HEK293 (cell line): Measurements from ENCODE around the gene SLCO4A1.

Source experiments
- GLIS1 ChIP-seq: fragments of 450-650 bp; formaldehyde crosslinking; IDR thresholded peaks from 2 replicates; pipeline ENCODE4 v1.5.1; 2016; ENCODE audit warnings: missing biosample characterization, missing genetic modification characterization
- HOXC10 ChIP-seq: sonication (generic); formaldehyde crosslinking; IDR thresholded peaks from 2 replicates; pipeline ENCODE4 v1.8.1; 2023; ENCODE audit warnings: mild to moderate bottlenecking, missing genetic modification reagents
- KLF1 ChIP-seq: fragments of 450-650 bp; formaldehyde crosslinking; IDR thresholded peaks from 2 replicates; pipeline ENCODE4 v1.5.1; 2016; ENCODE audit warnings: missing biosample characterization, missing genetic modification characterization
- MYNN ChIP-seq: fragments of 450-650 bp; formaldehyde crosslinking; IDR thresholded peaks from 2 replicates; pipeline ENCODE4 v1.5.1; 2016; ENCODE audit warnings: missing biosample characterization, missing genetic modification characterization, borderline replicate concordance
- MZF1 ChIP-seq: fragments of 450-650 bp; formaldehyde crosslinking; IDR thresholded peaks from 2 replicates; pipeline ENCODE4 v1.5.1; 2017; ENCODE audit warnings: missing biosample characterization, missing genetic modification characterization, borderline replicate concordance
- PRDM1 ChIP-seq: fragments of 450-650 bp; formaldehyde crosslinking; IDR thresholded peaks from 2 replicates; pipeline ENCODE4; 2016; ENCODE audit warnings: missing biosample characterization, missing genetic modification characterization
- SCRT2 ChIP-seq: fragments of 450-650 bp; formaldehyde crosslinking; IDR thresholded peaks from 2 replicates; pipeline ENCODE4 v1.5.1; 2016; ENCODE audit warnings: missing biosample characterization, missing genetic modification characterization
- SETDB1 ChIP-seq: IDR thresholded peaks from one replicate; pipeline ENCODE4 v1.6.1; 2017; ENCODE audit warnings: mild to moderate bottlenecking, low read length, moderate library complexity, mixed read lengths; ENCODE audit not compliant: insufficient read length
- SP7 ChIP-seq: fragments of 450-650 bp; formaldehyde crosslinking; IDR thresholded peaks from 2 replicates; pipeline ENCODE4 v1.5.1; 2016; ENCODE audit warnings: missing biosample characterization, missing genetic modification characterization
- TRIM28 ChIP-seq: IDR thresholded peaks from 2 replicates; pipeline ENCODE4 v1.6.1; 2011; ENCODE audit warnings: low read length, control low read depth, borderline replicate concordance
- ZBTB20 ChIP-seq: fragments of 450-650 bp; formaldehyde crosslinking; IDR thresholded peaks from 2 replicates; pipeline ENCODE4 v1.5.1; 2016; ENCODE audit warnings: missing biosample characterization, missing genetic modification characterization
- ZBTB21 ChIP-seq: fragments of 450-650 bp; formaldehyde crosslinking; IDR thresholded peaks from 2 replicates; pipeline ENCODE4 v1.5.1; 2017; ENCODE audit warnings: missing biosample characterization, missing genetic modification characterization
- ZIC2 ChIP-seq: fragments of 450-650 bp; formaldehyde crosslinking; IDR thresholded peaks from 2 replicates; pipeline ENCODE4 v1.5.1; 2016; ENCODE audit warnings: missing biosample characterization, missing genetic modification characterization
- ZNF223 ChIP-seq: fragments of 450-650 bp; formaldehyde crosslinking; IDR thresholded peaks from 2 replicates; pipeline ENCODE4 v1.5.1; 2016; ENCODE audit warnings: missing biosample characterization, missing genetic modification characterization
- ZNF324 ChIP-seq: fragments of 450-650 bp; formaldehyde crosslinking; IDR thresholded peaks from 2 replicates; pipeline ENCODE4 v1.5.1; 2016; ENCODE audit warnings: missing biosample characterization, missing genetic modification characterization
- ZNF335 ChIP-seq: fragments of 450-650 bp; formaldehyde crosslinking; conservative IDR thresholded peaks from 2 replicates; pipeline ENCODE4 v1.5.1; 2016; ENCODE audit warnings: missing biosample characterization, missing genetic modification characterization
- ZNF510 ChIP-seq: fragments of 450-650 bp; formaldehyde crosslinking; IDR thresholded peaks from 2 replicates; pipeline ENCODE4 v1.5.1; 2018; ENCODE audit warnings: mild to moderate bottlenecking, missing genetic modification characterization, missing biosample characterization; ENCODE audit not compliant: insufficient replicate concordance
- ZNF585B ChIP-seq: fragments of 450-650 bp; formaldehyde crosslinking; IDR thresholded peaks from 2 replicates; pipeline ENCODE4 v1.5.1; 2016; ENCODE audit warnings: missing biosample characterization, missing genetic modification characterization
- ZNF600 ChIP-seq: fragments of 450-650 bp; formaldehyde crosslinking; IDR thresholded peaks from 2 replicates; pipeline ENCODE4 v1.5.1; 2016; ENCODE audit warnings: missing biosample characterization, missing genetic modification characterization
- ZNF670 ChIP-seq: fragments of 450-650 bp; formaldehyde crosslinking; IDR thresholded peaks from 2 replicates; pipeline ENCODE4 v1.5.1; 2016; ENCODE audit warnings: missing biosample characterization, missing genetic modification characterization, low read depth
- ZNF747 ChIP-seq: fragments of 450-650 bp; formaldehyde crosslinking; IDR thresholded peaks from 2 replicates; pipeline ENCODE4 v1.5.1; 2016; ENCODE audit warnings: missing biosample characterization, missing genetic modification characterization
- ZXDB ChIP-seq: fragments of 450-650 bp; formaldehyde crosslinking; IDR thresholded peaks from 2 replicates; pipeline ENCODE4 v1.5.1; 2016; ENCODE audit warnings: missing biosample characterization, missing genetic modification characterization
- TF ChIP-seq, protein P1 (sequence below): fragments of 450-650 bp; formaldehyde crosslinking; IDR thresholded peaks from 2 replicates; pipeline ENCODE4 v1.5.1; 2016; ENCODE audit warnings: missing biosample characterization, missing genetic modification characterization, low read depth
- TF ChIP-seq, protein P2 (sequence below): sonication (generic); formaldehyde crosslinking; IDR thresholded peaks from 2 replicates; pipeline ENCODE4 v1.8.1; 2022; ENCODE audit warnings: mild to moderate bottlenecking, moderate library complexity, missing genetic modification reagents
- TF ChIP-seq, protein P3 (sequence below): fragments of 450-650 bp; formaldehyde crosslinking; IDR thresholded peaks from 2 replicates; pipeline ENCODE4 v1.5.1; 2017; ENCODE audit warnings: missing biosample characterization, missing genetic modification characterization
- TF ChIP-seq, protein P4 (sequence below): fragments of 450-650 bp; formaldehyde crosslinking; IDR thresholded peaks from 2 replicates; pipeline ENCODE4 v1.5.1; 2016; ENCODE audit warnings: missing biosample characterization, missing genetic modification characterization
- TF ChIP-seq, protein P5 (sequence below): fragments of 450-650 bp; formaldehyde crosslinking; IDR thresholded peaks from 2 replicates; pipeline ENCODE4 v1.5.1; 2016; ENCODE audit warnings: missing biosample characterization, missing genetic modification characterization

SLCO4A1 gene

DNA sequence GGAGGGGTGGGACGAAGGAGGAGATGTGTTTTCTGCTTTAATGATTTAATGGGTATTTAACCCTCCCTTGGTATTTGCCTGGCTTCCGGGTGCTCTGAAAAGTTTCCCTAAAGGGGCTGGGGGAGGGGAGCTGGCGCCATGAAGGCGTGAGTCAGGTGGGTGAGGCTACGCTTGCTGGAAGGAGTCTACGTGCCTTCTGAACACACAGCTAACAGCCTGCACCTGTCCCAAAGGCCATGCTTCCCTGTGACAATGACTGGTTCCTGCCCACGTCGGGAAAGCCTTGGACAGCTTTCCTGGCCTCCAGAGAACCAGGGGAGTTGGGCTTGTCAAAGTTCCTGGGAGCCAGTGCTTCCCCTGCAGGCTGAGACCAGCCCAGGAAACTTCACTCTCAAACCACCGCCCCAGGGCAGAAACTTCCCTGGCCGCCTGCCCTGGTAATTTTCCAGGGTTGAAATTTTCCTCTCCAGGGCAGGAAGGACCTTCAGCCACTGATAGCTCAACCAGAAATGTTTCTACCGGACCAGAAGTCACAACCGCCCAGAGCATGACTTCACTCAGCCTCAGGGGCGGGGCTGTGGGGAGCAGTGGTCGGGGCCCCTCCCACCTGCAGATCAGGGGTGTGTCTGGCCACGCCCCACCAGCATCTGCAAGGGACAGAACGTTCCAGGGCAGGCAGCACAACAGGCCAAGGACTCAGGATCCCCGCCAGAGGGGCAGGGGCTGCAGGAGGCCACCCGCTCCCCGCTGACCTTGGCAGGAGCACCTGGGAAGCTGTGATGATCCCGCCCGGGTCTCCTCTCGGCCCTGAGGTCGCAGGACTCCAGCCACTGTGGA is 18.6 kb upstream of the SLCO4A1 start (continued):
- no peak for TF ChIP-seq ZNF747
- TF ChIP-seq, protein P1, sequence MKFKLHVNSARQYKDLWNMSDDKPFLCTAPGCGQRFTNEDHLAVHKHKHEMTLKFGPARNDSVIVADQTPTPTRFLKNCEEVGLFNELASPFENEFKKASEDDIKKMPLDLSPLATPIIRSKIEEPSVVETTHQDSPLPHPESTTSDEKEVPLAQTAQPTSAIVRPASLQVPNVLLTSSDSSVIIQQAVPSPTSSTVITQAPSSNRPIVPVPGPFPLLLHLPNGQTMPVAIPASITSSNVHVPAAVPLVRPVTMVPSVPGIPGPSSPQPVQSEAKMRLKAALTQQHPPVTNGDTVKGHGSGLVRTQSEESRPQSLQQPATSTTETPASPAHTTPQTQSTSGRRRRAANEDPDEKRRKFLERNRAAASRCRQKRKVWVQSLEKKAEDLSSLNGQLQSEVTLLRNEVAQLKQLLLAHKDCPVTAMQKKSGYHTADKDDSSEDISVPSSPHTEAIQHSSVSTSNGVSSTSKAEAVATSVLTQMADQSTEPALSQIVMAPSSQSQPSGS (tag by site-specific recombination), result no peak
- TF ChIP-seq GLIS1 (tag by site-specific recombination), result no peak
- 0 out of 2 replicates have a peak, but pooled peaks have one; percentile 17 for TF ChIP-seq PRDM1
- no peak for TF ChIP-seq ZBTB21
- peak; percentile 76 for TF ChIP-seq ZBTB20 (tag by site-specific recombination)
- peak; percentile 97 for TF ChIP-seq KLF1 (tag by site-specific recombination)
- TF ChIP-seq ZNF324 (tag by site-specific recombination), result no peak
- TF ChIP-seq ZIC2, result peak; percentile 55; the same call in 1 of the 2 replicates
- TF ChIP-seq, protein P2, sequence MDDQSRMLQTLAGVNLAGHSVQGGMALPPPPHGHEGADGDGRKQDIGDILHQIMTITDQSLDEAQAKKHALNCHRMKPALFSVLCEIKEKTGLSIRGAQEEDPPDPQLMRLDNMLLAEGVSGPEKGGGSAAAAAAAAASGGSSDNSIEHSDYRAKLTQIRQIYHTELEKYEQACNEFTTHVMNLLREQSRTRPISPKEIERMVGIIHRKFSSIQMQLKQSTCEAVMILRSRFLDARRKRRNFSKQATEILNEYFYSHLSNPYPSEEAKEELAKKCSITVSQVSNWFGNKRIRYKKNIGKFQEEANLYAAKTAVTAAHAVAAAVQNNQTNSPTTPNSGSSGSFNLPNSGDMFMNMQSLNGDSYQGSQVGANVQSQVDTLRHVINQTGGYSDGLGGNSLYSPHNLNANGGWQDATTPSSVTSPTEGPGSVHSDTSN (CRISPR knock-in tag), result peak; percentile 65; the same call in 1 of the 2 replicates
- TF ChIP-seq, protein P3, sequence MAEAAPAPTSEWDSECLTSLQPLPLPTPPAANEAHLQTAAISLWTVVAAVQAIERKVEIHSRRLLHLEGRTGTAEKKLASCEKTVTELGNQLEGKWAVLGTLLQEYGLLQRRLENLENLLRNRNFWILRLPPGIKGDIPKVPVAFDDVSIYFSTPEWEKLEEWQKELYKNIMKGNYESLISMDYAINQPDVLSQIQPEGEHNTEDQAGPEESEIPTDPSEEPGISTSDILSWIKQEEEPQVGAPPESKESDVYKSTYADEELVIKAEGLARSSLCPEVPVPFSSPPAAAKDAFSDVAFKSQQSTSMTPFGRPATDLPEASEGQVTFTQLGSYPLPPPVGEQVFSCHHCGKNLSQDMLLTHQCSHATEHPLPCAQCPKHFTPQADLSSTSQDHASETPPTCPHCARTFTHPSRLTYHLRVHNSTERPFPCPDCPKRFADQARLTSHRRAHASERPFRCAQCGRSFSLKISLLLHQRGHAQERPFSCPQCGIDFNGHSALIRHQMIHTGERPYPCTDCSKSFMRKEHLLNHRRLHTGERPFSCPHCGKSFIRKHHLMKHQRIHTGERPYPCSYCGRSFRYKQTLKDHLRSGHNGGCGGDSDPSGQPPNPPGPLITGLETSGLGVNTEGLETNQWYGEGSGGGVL (tag by site-specific recombination), result peak; percentile 45; the same call in 1 of the 2 replicates
- TF ChIP-seq TRIM28, result peak; percentile 73
- TF ChIP-seq SCRT2, result peak; percentile 39; the same call in 1 of the 2 replicates
- TF ChIP-seq ZNF335, result peak; percentile 59
- TF ChIP-seq ZXDB (tag by site-specific recombination), result no peak
- no peak for TF ChIP-seq MZF1 (tag by site-specific recombination)
- TF ChIP-seq, protein P4, sequence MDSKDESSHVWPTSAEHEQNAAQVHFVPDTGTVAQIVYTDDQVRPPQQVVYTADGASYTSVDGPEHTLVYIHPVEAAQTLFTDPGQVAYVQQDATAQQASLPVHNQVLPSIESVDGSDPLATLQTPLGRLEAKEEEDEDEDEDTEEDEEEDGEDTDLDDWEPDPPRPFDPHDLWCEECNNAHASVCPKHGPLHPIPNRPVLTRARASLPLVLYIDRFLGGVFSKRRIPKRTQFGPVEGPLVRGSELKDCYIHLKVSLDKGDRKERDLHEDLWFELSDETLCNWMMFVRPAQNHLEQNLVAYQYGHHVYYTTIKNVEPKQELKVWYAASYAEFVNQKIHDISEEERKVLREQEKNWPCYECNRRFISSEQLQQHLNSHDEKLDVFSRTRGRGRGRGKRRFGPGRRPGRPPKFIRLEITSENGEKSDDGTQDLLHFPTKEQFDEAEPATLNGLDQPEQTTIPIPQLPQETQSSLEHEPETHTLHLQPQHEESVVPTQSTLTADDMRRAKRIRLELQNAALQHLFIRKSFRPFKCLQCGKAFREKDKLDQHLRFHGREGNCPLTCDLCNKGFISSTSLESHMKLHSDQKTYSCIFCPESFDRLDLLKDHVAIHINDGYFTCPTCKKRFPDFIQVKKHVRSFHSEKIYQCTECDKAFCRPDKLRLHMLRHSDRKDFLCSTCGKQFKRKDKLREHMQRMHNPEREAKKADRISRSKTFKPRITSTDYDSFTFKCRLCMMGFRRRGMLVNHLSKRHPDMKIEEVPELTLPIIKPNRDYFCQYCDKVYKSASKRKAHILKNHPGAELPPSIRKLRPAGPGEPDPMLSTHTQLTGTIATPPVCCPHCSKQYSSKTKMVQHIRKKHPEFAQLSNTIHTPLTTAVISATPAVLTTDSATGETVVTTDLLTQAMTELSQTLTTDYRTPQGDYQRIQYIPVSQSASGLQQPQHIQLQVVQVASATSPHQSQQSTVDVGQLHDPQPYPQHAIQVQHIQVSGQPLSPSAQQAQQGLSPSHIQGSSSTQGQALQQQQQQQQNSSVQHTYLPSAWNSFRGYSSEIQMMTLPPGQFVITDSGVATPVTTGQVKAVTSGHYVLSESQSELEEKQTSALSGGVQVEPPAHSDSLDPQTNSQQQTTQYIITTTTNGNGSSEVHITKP, result peak; percentile 80; the same call in 1 of the 2 replicates
- TF ChIP-seq, protein P5, sequence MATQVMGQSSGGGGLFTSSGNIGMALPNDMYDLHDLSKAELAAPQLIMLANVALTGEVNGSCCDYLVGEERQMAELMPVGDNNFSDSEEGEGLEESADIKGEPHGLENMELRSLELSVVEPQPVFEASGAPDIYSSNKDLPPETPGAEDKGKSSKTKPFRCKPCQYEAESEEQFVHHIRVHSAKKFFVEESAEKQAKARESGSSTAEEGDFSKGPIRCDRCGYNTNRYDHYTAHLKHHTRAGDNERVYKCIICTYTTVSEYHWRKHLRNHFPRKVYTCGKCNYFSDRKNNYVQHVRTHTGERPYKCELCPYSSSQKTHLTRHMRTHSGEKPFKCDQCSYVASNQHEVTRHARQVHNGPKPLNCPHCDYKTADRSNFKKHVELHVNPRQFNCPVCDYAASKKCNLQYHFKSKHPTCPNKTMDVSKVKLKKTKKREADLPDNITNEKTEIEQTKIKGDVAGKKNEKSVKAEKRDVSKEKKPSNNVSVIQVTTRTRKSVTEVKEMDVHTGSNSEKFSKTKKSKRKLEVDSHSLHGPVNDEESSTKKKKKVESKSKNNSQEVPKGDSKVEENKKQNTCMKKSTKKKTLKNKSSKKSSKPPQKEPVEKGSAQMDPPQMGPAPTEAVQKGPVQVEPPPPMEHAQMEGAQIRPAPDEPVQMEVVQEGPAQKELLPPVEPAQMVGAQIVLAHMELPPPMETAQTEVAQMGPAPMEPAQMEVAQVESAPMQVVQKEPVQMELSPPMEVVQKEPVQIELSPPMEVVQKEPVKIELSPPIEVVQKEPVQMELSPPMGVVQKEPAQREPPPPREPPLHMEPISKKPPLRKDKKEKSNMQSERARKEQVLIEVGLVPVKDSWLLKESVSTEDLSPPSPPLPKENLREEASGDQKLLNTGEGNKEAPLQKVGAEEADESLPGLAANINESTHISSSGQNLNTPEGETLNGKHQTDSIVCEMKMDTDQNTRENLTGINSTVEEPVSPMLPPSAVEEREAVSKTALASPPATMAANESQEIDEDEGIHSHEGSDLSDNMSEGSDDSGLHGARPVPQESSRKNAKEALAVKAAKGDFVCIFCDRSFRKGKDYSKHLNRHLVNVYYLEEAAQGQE (tag by site-specific recombination), result no peak
- peak; percentile 46; the same call in 1 of the 2 replicates for TF ChIP-seq SP7 (tag by site-specific recombination)
- TF ChIP-seq SETDB1, result no peak
- TF ChIP-seq ZNF510 (tag by site-specific recombination), result no peak
- TF ChIP-seq ZNF600, result peak; percentile 89
- no peak for TF ChIP-seq ZNF223 (tag by site-specific recombination)
- TF ChIP-seq ZNF670, result no peak
- TF ChIP-seq HOXC10 (CRISPR knock-in tag), result no peak
- no peak for TF ChIP-seq ZNF585B (tag by site-specific recombination)
- TF ChIP-seq MYNN (tag by site-specific recombination), result no peak
